Mesenteric fat pad (tissue), 1 donor: ENCODE data around the gene FIGN. TPM values are rescaled to one million over a fixed set of nuclear protein-coding genes. Genes with fewer than 3 reads are reported as not detected.

Experiments
- DNase-seq: peaks from one replicate; pipeline ENCODE4 v3.0.0-alpha.2; 2020; ENCODE audit warnings: low spot score
- total RNA-seq: library from RNA; stranded (reverse); fragmentation: NEBNext Ultra II Directional; extraction: Animal tissue kit (Norgen Biotek cat#: 25700); gene quantifications from one replicate; pipeline ENCODE4 v1.2.1, GENCODE V29; 2021
- donor health status: DM: yes; HTN: yes; CAD: no.

The FIGN gene
- total RNA-seq, 1 donor from 2014 or later = 10.3 TPM

DNA sequence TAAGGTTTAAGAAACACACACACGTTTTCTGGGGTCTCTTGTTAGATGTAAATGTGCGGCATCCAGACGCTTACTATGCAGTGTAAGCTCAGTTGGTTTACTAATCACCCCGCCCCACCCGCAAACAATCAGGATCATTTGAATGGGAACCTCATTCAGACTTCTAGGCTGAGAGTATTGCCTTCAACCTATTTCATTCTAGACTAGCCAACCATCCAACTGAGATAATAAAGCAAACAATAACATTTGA lies 1.3 kb upstream of the FIGN start:
- no peak for DNase-seq

DNA sequence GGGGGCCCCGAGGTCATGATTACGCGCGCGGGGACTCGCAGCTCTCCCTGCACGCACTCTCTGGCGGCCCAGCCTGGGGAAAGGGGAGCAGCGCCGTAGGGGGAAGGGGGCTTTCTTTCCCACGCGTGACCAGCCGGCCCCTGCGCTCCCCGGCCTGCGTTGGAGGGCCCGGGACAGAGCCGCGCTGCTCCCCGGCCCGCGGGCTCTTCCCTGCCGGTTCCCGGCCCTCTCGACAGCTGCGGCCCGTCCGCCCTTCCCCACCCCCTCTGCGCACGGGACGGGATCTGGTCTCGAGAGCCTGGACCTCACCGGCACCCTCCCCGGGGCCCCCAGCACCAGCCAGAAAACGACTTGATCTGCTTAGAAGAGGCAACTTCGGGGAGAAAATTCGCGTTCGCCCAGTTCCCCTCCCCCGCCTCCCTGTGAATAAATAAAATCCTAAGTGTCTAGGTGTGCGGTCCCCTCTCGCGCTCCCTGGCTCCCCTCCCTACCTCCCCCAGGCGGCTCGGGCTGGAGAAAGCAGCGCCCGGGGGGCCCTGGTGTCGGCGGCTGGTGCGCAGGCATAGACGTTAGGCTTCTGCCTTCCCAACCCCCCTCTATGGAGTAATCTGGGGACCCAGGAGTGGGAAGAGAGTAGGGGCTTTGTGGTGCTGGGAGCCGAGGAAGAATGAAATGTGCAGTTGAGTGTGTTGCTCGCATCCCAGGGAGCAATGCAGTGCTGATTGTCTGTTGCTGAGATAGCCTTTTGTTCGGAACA lies 803 bp upstream of the FIGN start:
- peak; percentile 89 for DNase-seq

DNA sequence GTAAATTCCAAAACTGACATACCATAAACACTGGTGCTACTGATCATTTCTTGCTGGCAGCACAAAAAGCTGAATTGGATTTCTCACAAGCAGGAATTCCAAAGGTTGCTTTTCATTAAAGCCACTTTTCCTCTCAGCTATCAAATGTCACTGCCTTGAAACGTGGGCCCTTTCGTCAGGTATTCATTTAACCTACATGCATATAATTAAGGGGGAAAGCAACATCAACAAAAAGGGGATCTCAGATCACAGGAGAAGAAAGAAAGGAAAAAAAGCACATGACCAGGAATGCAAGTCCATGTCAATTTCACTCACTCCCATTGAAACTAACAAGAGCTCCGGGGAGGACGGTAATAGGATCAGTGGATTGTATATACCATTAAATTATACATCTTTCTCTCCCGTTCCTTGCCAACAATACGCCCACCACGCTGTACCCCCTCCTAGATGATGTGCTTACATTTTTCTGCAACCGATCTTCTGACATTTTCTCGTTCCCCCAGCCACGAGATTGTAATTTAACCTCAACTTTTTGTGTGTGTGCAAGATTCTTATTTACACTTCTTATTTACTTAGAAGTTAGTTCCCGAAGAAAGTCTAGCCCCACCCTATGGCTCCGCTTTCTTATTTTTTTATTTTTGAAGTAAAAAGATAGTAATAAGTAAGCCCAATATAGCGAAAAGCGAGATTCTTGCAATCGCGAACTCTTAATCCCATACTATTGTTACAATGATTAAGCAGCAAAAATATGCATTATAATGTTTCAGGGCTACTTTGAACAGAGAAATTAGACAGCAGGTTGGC lies 725 bp downstream of the FIGN start:
- DNase-seq = no peak

DNA sequence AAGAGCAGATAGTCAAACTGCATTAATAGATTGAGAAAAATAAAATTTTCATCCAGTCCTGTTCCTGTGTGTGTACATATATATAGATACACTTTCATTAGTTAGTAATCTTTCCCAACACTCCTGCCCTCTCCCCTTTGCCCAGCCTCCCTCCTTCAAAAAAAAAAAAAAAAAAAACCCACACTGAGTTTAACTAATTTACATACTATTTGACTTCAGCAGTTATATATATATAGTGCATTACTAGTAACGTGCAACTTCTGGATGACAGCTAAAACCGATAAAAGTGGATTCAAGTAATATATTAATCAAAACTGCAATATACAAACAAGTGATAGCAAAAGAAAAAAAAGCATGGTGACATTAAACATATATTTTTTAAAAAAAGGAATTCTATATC lies 1.4 kb downstream of the FIGN start:
- DNase-seq = no peak

DNA sequence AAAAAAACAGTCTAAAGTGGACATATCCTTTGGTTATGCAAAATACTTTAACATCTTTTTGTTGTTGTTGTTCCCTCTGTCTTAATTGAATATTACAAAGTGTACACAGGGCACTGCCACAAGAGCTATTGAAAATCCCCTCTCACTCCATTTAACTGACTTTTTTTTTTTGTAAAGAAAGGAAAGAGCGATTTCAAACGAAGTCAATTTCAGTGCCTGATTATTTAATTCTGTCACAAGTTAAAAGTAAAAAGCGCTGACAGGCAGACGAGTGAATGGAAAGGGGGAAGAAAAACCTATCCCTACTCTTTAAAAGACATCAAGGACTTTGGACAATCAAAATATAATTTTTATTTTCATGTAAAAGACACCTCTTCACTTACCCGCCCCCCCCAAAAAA lies 1.9 kb downstream of the FIGN start:
- DNase-seq = no peak

DNA sequence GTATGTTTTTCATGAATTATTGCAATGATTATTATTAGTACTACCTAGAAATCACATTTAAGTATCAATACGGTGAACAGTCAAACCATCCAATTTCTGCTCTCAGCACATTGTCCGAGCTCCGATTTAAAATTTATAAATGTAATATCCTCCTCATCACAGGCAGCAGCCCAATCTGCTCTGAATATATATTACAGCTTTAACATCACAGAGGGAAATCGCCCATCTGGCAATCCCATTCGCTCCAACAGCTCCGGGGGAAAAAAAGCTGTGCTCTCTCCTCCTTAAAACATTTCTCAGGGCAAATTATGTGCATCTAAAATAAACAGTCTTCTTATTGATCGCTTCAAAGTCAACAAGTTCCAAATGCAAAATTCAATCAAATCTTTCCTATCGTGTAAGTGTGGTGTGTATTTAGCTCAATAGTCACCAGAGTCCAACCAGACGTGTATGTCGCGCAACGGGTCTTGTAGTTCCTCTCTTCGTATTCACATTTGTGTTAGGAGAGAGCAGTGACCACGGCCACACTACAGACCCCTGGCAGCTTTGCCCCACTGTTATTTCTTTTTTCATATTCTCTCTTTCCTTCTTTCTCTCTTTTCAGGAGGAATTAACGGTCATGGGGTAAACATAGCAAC lies 2.4 kb downstream of the FIGN start:
- no peak for DNase-seq

DNA sequence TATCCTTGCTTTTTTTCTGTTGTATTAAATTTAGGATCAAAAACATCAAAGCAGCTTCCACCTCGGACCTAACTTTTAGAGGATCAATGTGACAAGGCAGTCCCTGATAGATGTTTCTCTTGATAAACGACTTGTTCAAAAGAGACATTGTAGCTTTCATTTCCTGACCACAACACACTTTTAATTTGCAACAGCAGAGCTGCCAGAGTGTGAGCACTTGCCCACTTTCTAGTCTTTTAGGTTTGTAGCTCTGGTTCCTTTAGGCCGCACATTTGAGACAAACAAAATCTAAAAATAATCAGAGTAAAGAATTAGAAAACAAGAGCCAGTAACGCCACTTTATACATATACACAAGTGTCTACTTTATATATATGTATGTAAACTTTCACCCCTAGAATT lies 3.1 kb downstream of the FIGN start:
- no peak for DNase-seq

DNA sequence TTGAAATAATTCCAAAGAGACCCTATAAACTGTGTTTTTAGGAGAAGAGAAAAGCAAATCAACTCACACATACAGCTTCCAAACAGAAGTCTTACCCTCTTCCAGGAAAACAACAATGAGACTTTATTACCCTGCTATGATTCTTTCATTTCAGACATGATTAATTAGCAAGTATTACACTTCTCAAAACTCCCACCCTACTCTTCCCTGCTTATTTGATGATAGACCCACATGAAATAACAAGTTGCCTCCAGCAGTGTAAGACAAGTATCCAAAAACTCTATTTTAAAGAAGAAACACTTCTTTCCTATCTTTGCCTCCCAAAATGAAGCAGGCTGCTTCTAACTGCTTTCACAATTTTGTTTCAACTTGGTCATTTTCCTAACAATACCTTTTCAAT lies 4.1 kb downstream of the FIGN start:
- DNase-seq = no peak

DNA sequence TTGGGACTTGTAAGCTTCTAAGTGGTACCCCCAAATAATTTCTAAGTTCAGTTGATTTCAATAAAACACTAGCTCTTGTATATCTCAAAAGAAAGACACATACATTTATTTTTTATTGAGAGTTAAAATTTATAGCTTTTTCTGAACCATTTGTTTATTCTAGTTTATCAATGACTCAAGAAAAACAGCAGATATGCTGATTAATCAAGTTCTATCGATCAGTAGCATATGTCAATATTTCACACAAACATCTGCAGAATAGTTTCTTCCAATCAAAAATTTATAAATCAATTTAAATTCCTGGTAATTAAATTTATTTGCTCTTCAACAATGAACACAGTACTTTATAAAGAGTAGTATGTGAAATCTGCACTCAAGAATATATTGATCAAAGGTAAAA lies 5.3 kb downstream of the FIGN start:
- DNase-seq = no peak

DNA sequence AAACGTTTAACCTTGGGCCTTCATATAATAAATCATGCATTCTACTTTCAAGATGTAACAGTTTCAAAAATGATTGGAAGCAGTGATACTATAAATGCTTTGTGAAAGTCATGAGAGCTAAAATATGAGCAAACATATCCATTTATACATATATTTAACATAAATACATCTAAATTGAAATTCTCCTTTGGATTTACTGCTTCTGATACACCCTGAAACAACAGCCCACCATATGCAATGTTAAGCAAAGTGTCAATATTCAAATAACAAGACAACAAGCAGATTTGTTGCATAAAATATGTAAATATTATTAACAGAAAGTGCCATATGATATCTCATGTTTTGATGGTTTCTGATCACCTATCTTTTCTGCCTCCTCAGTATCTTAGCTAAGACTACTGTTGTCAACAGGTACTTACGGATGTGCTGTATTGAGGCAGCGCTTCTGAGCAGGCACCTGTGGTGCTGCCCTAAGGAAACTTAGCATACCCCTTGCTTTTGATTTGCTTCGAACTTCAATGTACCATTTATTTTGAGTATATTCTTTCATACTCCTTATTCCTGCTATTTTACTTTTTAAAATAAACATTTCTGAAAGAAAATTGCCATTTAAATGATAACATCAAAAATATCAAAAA lies 6.1 kb downstream of the FIGN start:
- no peak for DNase-seq

DNA sequence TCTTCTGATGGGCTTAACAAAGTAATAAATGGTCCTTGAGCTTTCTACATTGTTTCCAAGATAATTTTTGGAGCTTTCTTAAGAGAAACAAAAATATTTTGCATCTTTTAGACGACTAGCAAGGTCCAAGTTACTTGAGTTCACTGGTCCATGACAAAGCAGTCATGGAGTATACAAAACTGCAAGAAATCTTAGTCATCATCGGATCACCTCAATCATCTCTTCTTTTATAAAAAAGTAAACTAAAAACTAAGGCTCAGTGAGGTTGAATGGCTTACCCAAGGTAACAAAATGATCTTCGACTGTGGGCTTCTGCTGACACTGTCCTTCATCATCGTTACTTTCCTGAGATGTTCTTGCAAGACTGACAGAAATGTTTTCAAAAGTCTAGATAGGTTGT lies 11.9 kb downstream of the FIGN start:
- DNase-seq = no peak

DNA sequence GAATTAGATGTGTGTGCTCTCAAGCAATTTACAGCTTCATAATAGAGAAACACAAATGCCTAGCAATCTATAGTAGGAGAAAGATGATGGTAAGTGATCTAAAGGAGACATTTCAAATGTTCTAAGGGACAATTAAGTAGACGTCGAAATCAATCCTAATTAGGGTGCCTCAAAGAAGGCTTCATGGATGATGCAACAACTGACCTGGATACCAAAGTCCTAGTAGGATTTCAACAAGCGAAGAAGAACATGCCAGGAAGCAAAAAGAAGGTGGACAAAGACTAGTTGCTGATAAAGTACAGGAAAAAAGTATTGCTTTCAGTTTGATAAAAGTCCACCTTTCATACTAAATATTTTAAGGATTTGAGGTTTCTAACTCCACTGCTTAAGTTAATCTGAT lies 12.5 kb downstream of the FIGN start:
- DNase-seq = no peak

DNA sequence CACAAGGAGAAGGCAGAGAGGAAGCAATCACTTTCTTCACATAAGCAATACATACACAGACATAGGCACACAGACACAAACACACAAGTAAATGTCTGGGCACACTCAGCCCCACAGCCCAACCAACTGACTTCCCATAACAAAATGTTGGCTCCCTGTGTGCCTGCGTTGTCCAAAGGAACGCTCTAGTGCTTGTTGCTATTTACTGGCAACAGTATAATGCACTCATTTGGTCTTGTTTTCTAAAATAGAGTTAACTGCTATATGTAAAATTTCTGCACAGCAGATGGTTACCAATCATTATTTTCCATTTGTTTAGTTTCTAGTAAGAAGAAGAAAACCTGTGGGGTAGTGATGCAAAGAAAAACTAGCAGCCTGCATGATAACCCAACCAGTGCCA lies 16.5 kb downstream of the FIGN start:
- no peak for DNase-seq

DNA sequence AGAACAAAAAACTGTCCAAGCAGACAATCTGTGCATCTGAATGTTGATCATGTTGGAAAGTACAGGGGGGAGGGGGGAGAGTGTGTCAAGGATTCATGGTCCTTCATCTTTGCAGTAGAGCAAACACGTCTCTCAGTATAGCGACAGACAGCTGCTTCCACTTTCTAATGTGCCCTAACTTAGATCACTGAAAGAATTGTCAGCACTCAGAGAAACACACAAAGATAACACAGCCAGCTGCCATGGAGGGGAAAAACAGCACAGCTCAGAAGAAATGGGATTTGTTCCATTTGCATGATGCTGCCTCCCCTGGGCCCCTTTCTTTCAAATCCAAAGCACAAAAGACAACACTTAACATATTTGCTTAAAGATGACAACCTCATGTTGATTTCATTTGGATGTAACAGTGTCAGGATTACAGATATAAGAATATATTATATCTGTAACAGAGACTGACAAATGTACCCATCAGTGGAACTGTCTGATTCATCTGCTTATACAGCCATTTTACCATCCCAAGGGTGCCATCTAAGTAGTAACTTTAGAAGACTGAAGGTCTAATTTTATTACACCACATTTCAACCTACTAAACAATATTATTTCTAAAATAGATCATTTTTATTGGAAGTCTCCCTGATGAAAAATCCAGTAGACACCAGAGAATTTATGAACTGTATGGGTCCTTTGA lies 17.7 kb downstream of the FIGN start:
- no peak for DNase-seq

DNA sequence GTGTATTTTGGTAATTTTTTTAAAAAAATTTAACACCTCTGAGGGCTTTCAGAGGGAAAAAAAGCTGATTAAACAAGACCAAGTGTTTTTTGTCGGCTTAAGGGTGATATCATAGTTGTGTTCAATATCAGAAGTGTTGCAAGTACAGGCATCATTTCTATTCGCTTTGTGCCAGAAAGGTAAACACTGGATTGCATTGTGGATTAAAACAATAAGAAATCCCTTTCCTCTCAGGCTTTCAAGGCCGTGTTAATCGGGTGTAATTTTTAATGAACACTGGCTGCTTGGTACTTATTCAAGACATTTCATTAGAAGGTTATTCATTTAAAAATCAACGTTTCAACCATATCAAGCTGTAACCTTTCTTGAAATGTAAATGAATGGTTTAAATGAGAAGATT lies 18.3 kb downstream of the FIGN start:
- DNase-seq = no peak

DNA sequence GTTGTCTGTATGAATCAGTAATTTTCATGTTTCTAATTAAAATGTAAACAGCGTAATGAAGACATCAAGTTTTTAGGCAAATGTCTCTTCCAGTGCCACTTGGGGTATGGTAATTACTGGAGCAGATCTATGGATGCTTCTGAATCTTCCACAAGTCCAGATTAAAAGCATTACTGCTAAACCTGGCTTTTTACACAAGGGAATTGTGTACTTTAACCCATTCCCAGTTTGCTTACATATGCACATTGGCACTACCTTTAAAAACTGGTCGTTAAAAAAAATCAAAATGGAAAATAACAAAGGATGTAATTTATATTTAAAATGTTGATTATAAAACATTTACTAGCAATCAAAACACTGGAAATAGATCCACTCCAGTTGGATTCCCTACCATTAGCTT lies 19.7 kb downstream of the FIGN start:
- DNase-seq = no peak

DNA sequence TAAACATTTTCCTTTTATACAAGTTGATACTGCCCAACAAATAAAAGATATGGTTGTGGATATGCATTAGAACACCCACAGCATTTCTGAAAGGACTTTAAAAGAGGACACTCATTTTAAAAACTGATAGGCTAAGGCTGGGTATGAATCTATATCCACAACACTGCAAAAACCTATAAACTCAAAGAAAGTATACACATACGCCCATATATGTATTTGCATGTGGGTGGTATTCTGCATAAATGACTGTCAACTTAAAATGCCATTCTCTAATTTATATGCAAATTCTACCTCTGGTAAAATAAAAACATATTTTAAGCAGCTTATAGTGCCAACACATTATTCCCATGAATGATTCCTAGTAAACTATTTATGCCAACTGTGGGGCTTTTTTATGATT lies 20.1 kb downstream of the FIGN start:
- no peak for DNase-seq

DNA sequence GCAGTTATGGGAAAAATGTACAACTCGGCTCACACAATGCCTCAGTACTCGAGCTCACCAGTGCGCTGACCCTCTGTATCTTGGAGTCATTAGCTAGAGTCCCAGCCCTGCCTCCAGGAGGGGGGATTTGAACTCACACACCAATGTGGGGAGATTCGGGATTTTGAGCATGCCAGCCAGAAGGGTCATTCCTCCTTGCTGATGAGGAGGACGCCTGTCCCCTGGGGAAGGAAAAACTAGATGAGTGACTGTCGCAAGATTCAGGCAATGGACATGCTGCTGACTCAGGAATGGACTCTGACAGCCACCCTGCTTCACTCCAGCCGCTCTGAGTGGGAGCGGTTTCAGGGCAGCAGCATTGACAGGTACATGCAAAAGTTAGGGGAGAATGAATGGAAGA lies 20.6 kb downstream of the FIGN start:
- no peak for DNase-seq

DNA sequence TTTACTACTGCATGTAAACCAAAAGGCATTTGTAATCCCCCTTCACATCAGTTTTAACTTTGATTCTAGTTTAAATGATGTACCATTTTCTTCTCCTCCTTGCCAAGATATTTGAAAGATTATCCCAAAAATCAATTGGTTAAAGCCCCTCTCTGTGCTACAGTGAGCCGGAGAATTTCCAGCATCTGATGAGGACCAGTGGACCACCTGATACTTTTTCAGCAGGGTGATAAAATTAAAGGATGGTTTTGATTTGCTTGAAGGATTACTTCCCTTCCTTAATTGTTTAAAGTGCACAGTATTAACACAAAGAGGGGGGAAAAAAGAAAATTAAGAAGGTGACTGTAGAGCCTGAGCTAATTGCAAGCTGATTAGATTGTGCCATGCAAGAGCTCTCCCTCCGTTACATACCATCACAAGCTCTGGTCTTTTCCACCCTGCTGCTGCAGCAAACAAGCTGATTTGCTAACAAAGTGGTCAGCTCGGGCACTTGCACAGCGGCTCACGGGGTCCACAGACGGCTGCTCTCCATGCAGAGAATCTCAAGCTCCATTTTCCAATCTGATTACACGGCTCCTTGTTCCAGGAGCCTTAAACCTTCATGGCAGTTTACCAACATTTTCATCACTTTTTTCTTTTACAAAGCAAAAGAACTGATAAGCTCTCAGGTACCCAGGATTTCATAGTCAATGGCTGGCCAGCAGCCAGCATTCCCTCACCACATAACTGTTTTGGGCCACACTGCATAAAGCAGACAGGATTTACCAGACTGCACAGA lies 22.1 kb downstream of the FIGN start:
- no peak for DNase-seq

DNA sequence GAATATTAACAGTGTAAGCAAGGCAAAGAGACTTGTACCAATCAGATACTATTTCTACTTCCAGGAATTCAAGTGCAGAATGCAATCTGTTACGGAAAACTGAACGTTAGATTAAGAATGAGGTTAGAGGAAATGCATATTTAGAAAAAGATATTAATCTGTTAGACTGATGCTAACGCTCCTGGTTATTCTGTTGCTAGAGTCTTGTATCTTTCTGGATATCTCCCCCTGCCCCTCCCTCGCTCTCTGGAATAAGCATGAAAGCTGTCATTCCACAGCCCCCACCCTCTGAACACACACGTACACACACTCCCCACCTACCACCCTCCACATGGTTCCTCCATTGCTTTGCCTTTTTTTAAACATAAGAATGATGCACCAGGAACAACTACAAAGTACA lies 24.1 kb downstream of the FIGN start:
- DNase-seq = no peak

DNA sequence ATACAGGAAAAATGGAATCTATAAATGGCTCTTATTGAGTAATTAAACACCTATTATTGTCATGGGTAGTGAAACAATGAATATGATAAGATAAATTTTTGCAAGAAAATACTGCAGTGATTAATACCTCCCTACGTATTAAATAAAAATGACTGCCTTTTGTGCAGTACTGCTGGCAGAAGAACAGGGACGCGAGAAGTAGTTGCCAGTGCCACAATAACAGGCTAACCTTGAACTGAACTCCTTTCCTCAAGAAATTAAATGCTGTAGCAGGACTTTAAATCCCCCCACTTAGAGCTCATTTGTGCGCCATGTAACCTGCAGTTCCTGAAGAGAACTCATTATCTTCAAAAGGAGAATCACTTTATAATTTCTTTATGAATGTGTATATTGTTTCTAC lies 24.6 kb downstream of the FIGN start:
- no peak for DNase-seq
